Activated naive CD4-positive, alpha-beta T cell treated with anti-CD3 and anti-CD28 coated beads, Interleukin-2, amount 50 U/mL, for 24 hours (primary cell): ENCODE data around the gene MTA2.
"Not testable (repeated sequence)": the region's sequence is repeated elsewhere in the genome, so short reads cannot be mapped to it uniquely, and the experiment has no call there.

Source experiments
- H3K27ac Mint-ChIP-seq: one replicate; pipeline ENCODE4 v1.8.0; 2021; ENCODE audit warnings: mild to moderate bottlenecking, mixed read lengths
- H3K27me3 Mint-ChIP-seq: one replicate; pipeline ENCODE4 v1.8.0; 2021; ENCODE audit warnings: mixed read lengths
- H3K36me3 Mint-ChIP-seq: one replicate; pipeline ENCODE4 v1.8.0; 2021; ENCODE audit warnings: mixed read lengths
- H3K4me1 Mint-ChIP-seq: one replicate; pipeline ENCODE4 v1.8.0; 2021; ENCODE audit warnings: mixed read lengths
- H3K4me3 Mint-ChIP-seq: one replicate; pipeline ENCODE4 v1.8.0; 2021; ENCODE audit warnings: mild to moderate bottlenecking, mixed read lengths
- H3K9me3 Mint-ChIP-seq: one replicate; pipeline ENCODE4 v1.8.0; 2021; ENCODE audit warnings: mixed read lengths

The MTA2 gene

DNA sequence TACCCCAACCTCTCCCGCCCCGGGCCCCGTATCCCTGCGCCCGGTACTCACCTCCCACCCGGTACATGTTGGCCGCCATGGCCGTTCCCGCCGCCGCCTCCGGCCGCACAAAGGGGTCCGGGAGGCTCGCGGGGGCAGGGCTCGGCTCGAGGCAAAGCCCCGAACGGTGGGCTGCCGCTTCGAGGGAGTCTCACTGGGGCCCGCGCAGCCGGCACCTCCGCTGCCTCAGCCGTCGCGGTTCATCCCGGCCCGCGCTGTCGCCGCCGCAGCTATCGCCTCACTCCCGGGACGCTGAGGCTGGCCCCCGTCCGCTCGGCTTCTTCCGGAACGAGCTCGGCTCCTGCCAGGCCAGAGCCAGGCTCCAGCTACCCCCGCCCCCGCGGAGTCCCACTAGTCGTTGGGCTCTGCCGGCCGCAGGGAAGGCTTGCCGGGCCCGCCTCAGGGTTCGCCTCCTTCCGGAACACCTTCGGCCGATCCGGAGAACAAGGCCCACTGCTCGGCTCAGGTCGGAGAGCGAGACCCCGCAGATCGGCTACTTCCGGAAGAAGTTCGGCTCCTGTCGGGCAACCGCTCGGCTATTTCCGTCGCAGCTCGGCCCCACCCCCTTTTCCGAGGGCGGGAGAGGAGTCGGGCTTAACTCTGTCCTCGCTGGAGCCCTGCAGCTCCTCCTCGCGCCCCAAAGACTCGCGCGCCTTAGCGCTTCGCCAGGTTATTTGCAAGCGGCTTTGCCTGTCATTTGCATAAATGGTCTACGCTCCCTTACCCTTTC, at the start of gene MTA2:
MTA2 (minus strand) TSS at position 494 of the 769 bp plus-strand sequence; CDS start at position 79, 415 bp downstream.
- H3K9me3 Mint-ChIP-seq = no peaks in the 10 kb centered on the region
- peaks cover 35% of the 10 kb centered on the region for H3K36me3 Mint-ChIP-seq
- H3K4me3 Mint-ChIP-seq = peak within 1 kb of the TSS; percentile 98
- no peaks in the 10 kb centered on the region for H3K27me3 Mint-ChIP-seq
- peak within 1 kb of the TSS; percentile 83 for H3K27ac Mint-ChIP-seq
- peaks cover 53% of the 10 kb centered on the region for H3K4me1 Mint-ChIP-seq

DNA sequence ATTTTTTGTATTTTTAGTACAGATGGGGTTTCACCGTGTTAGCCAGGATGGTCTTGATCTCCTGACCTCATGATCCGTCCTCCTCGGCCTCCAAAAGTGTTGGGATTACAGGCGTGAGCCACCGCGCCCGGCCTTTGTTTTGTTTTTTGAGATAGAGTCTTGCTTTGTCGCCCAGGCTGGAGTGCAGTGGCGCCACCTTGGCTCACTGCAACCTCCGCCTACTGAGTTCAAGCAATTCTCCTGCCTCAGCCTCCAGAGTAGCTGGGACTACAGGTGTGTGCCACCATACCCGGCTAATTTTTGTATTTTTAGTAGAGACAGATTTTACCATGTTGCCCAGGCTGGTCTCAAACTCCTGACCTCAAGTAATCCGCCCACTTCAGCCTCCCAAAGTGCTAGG, 48.6 kb upstream of the MTA2 start:
- not testable (repeated sequence) for H3K9me3 Mint-ChIP-seq, H3K36me3 Mint-ChIP-seq, H3K27ac Mint-ChIP-seq, H3K4me3 Mint-ChIP-seq, H3K27me3 Mint-ChIP-seq
- peaks cover 22% of the 10 kb centered on the region for H3K4me1 Mint-ChIP-seq

DNA sequence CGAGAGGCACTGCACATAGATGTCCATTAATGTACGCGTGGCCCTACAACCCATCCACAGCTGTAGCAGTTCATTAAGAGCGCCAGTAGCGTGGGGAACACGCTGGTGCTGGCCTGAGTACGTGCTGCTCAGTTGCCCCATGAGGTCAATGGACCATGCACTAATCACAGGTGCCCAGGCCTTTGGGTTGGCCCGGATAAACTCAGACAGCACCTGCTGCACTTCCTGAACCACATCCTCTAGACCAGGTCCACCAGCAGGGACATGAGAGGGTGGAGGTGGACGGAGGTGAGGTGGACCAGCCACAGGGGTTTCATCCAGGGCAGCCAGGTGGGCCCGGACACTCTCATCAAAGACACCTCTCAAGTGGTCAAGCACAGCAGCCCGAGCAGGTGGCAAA, 47.8 kb upstream of the MTA2 start:
- no peak overlapping the region for H3K27ac Mint-ChIP-seq
- peaks cover 29% of the 10 kb centered on the region for H3K4me1 Mint-ChIP-seq
- H3K9me3 Mint-ChIP-seq = no peaks in the 10 kb centered on the region
- no peak overlapping the region for H3K4me3 Mint-ChIP-seq
- no peaks in the 10 kb centered on the region for H3K27me3 Mint-ChIP-seq
- H3K36me3 Mint-ChIP-seq = peaks cover 4% of the 10 kb centered on the region

DNA sequence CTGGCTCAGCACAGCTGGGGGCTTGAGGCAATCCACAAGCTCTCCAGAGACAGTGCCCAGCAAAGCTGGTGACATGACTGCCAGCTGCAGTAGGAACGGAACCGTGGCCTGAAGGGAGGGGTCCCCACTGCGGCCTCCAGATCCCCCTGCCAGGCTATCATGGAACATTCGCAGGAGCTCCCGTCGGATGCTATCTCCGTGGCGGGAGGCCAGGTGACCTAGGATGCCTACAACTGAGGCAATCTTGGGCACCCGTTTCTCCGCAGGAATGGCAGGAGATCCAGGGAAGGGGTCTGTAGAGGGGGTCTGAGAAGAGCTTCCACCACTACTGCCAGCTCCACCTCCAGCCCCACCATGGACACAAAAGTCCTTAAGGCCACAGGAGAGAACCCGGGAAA, 47.3 kb upstream of the MTA2 start:
- Mint-ChIP-seq H3K4me3 (no peak overlapping the region), H3K27ac (no peak overlapping the region), H3K4me1 (peaks cover 34% of the 10 kb centered on the region), H3K27me3 (no peaks in the 10 kb centered on the region), H3K36me3 (peaks cover 4% of the 10 kb centered on the region), H3K9me3 (no peaks in the 10 kb centered on the region)

DNA sequence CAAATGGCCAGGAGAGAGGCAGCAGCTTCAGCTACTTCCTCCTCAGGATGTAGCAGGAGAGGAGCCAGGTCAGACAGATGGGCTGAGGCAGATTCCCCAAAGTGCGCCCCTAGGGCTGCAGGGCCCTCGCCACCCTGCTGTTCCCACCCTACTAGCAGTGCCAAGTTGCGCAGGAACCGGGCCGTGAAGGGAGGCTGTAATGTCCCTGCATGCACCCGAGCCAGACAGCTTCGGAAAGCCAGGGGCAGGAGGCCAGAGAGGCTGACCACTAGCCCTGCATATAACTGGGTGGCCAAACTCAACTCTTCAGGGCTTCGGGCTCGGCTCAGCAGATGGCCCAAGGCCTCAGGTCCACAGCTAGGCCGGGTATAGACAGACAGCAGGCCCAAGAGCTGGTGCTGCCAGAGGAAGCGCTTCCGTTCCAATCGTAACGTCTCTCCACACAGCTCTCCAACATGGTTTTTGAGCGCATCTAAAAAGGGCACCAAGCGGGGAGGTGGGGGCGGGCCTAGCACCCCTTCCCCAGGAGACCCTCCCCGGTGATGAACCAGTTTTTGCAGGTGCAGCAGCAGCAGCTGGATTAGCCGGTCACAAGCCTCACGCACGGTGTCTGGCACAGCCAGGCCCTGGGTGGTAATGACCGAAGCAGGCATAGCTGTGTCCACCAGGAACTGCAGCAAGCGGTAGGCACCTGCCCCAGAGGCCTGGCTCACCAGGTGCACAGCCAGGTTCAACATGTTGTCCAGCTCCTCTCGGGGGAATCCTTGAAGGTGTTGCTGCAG, 46.7 kb upstream of the MTA2 start:
- no peak overlapping the region for H3K4me3 Mint-ChIP-seq
- no peaks in the 10 kb centered on the region for H3K27me3 Mint-ChIP-seq
- no peak overlapping the region for H3K27ac Mint-ChIP-seq
- peaks cover 31% of the 10 kb centered on the region for H3K4me1 Mint-ChIP-seq
- H3K9me3 Mint-ChIP-seq = no peaks in the 10 kb centered on the region
- peaks cover 4% of the 10 kb centered on the region for H3K36me3 Mint-ChIP-seq

DNA sequence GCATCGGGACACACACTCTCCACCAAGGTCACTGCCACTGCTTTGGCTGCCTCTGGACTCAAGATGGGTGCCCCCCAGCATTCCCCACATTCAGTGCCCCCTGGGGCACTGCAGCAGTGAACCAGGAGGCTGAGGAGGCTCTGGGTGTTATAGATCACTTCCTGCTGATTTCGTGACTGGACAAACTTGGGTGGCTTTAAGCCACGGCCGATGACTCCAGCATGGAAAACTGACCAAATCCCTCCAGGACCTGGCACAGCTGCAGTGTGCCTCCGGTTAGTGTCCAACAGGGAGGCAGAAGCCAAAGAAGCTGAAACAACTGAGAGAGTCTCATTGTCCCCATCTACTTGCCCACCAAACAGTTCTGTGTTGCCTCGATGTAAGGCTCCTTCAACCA, 45.9 kb upstream of the MTA2 start:
- H3K27ac Mint-ChIP-seq = no peak overlapping the region
- no peaks in the 10 kb centered on the region for H3K27me3 Mint-ChIP-seq
- H3K4me1 Mint-ChIP-seq = peaks cover 31% of the 10 kb centered on the region
- H3K4me3 Mint-ChIP-seq = peak overlapping the region; percentile 15
- peaks cover 4% of the 10 kb centered on the region for H3K36me3 Mint-ChIP-seq
- no peaks in the 10 kb centered on the region for H3K9me3 Mint-ChIP-seq

DNA sequence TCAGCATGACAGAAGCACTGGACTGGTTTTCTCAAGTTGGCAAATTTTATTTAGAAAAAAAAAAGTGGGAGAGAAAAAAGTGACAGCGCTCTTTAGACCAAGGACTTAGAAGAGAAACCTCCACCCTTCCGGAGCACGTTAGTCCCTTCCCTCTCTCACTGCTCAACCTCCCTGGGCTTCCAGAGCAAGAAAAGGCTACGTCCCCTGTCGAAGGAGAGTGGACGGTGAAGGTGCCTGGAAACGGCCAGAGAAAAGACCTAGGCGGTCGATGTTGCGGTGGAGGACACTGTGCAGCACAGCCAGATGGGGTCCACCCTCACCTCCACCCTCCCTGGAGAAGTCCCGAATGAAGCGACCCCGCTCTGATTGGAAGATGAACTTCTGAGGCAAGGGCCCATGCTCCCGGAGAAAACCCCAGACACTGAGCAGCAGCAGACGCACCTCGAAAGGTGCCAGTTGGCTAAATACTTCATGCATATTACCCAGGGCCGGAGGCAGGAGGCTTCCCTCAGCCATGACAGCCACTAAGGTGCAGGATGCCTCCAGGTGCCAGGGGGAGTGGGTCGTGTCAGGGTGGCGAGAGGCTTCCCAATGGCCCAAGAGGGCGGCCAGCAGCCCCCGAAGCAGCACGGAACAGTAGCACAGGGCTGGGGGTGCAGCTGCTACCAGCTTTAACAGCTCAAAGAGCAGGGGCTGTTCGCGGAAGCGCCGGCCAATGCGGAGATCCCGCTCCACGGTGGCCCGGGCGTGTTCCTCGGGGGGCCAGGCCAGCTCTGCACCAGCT, 45.4 kb upstream of the MTA2 start:
- no peaks in the 10 kb centered on the region for H3K9me3 Mint-ChIP-seq
- H3K27ac Mint-ChIP-seq = peak overlapping the region; percentile 96
- H3K27me3 Mint-ChIP-seq = no peaks in the 10 kb centered on the region
- peaks cover 27% of the 10 kb centered on the region for H3K4me1 Mint-ChIP-seq
- H3K4me3 Mint-ChIP-seq = peak overlapping the region; percentile 100
- H3K36me3 Mint-ChIP-seq = peaks cover 4% of the 10 kb centered on the region

DNA sequence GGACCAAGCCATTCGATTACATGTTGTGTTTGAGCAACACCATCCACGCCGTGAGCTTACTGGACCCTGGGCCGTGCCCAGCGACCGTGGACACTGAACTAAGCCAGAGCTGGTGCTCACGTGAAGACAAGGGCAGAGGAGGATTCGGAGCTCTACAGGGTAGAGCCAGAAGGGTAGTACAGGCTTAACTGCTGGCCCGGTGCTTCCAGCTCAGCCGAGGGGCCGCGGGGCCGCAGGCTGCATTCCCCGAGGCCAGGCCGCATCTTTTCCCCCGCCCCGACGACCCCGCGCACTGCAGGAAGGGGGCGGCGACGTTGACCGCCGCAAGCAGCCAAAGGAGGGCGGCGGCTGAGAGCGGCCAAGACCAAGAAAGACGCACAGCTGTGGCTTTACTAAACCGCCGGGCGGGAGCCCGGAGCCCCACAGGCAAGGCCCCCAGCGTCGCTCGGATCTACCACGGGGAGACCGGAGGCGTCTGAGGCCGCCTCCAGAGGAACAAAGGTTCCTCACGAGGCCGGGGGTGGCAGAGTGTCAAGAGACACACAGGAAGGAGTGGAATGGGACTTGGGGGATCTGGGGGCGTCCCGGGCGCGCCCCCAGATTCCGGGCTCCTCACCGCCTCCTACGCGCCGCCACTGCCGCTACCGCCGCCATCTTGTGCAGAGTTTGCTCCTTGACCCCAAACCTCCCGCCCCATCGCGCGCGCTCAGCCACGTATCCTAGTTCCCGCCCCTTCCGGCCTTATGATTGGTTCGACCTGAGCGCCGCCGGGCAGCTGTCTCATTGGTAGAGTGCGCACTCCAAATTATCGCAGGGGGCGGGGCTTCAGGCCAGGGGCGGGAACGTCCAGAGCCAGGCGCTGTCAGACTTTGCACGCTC, 44.5 kb upstream of the MTA2 start, which contains the start of gene GANAB:
GANAB (minus strand) TSS at position 668 of the 879 bp plus-strand sequence; CDS start at position 654, 14 bp downstream.
- peak within 1 kb of the TSS; percentile 96 for H3K27ac Mint-ChIP-seq
- no peaks in the 10 kb centered on the region for H3K27me3 Mint-ChIP-seq
- peak within 1 kb of the TSS; percentile 100 for H3K4me3 Mint-ChIP-seq
- peaks cover 32% of the 10 kb centered on the region for H3K4me1 Mint-ChIP-seq
- H3K36me3 Mint-ChIP-seq = peaks cover 4% of the 10 kb centered on the region
- no peaks in the 10 kb centered on the region for H3K9me3 Mint-ChIP-seq

DNA sequence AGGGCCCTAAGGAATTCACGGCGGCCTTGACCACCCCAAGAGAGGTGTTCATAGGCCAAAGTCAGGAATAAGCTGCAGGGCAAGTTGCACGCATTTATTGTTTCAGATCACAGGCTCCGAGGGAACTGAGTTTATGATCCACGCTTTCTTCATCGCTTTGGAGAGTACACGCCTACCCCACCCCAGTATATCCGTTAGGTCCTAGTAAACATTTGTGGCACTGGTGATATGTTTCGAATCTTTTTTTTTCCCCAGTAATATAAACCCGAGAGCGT, 43.9 kb upstream of the MTA2 start:
- H3K36me3 Mint-ChIP-seq = peaks cover 4% of the 10 kb centered on the region
- H3K4me3 Mint-ChIP-seq = peak overlapping the region; percentile 100
- peak overlapping the region; percentile 96 for H3K27ac Mint-ChIP-seq
- H3K9me3 Mint-ChIP-seq = no peaks in the 10 kb centered on the region
- peaks cover 34% of the 10 kb centered on the region for H3K4me1 Mint-ChIP-seq
- H3K27me3 Mint-ChIP-seq = no peaks in the 10 kb centered on the region

DNA sequence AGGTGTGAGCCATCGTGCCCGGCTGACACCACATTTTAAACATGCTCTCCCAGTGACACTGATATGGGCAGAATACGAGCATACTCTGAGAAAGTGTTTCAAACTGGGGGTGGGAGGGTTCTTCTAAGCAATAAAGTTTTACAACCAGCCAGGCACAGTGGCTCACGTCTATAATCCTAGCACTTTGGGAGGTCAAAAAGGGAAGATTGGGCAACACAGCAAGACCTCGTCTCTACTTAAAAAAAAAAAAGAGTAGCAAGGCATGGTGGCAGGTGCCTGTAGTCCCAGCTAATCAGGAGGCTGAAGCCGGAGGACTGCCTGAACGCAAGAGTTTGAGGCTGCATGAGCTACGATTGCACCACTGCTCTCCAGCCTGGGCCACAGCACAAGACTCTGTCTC, 42.6 kb upstream of the MTA2 start:
- peaks cover 43% of the 10 kb centered on the region for H3K4me1 Mint-ChIP-seq
- H3K4me3 Mint-ChIP-seq = peak overlapping the region; percentile 42
- H3K27ac Mint-ChIP-seq = peak overlapping the region; percentile 30
- H3K36me3 Mint-ChIP-seq = peaks cover 9% of the 10 kb centered on the region
- no peaks in the 10 kb centered on the region for H3K27me3 Mint-ChIP-seq
- no peaks in the 10 kb centered on the region for H3K9me3 Mint-ChIP-seq

DNA sequence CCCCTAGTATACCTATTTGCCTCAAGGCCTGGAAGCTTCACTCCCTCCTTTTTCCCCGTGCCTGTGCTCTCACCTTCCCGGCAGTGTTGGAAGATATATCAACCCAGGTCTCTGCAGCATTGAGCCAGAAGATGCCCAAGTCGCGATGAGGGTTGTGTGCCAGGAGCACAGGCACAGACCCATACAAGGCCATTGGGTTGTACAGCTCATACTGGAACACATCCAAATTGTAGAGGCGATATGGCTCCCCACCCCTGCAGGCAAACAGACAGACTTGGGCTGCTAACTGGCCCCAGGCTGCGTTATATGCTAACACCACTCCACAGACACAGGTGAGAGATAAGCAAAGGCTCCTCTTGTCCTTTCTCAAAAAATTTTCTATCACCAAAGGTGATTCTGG, 30.8 kb upstream of the MTA2 start:
- Mint-ChIP-seq H3K9me3 (no peaks in the 10 kb centered on the region), H3K36me3 (peaks cover 23% of the 10 kb centered on the region), H3K4me1 (peaks cover 28% of the 10 kb centered on the region), H3K4me3 (no peak overlapping the region), H3K27ac (no peak overlapping the region), H3K27me3 (no peaks in the 10 kb centered on the region)

DNA sequence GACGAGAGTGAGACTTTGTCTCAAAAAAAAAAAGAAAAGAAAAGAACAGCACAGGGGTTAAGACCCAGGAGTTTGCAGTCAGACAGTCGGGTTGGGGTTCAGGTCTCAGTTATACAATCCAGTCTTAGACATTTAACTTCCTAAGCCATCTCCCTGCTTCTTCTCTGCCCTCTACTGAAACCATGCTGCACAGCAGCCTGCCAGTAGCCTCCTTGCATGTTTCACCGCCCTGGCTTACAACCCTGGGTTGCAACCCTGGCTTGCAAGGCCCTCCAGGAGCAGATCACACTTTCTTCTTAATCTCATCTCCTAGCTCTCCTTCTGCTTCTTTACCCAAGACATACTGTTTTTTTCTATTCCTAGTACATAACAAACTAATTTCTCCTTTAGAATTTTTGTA, 26.0 kb upstream of the MTA2 start:
- H3K27ac Mint-ChIP-seq = no peak overlapping the region
- H3K36me3 Mint-ChIP-seq = peaks cover 17% of the 10 kb centered on the region
- no peaks in the 10 kb centered on the region for H3K9me3 Mint-ChIP-seq
- no peaks in the 10 kb centered on the region for H3K27me3 Mint-ChIP-seq
- peaks cover 3% of the 10 kb centered on the region for H3K4me1 Mint-ChIP-seq
- no peak overlapping the region for H3K4me3 Mint-ChIP-seq

DNA sequence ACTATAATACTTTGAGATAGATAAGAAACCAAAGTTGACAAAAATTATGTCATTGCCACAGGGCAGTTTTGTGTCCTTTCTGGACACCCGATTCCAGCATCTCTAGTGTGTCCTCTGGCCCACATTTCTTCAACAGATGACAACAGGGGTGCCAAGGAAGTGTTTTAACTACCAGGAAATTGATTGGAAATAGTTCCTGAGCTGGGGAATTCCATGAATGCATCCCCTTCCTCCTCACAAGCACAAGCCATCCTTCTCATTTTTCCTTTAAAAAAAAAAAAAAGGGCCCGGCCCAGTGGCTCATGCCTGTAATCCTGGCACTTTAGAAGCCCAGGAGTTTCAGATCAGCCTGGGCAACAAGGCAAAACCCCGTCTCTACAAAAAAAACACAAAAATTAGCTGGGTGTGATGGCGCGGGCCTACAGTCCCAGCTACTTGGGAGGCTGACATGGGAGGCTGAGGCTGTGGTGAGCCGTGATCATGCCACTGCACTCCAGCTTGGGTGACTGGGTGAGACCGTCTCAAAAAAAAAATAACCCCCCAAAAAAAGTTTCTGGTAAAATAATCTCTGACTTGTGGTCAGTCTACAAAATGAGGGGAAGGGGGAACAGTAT, 20.9 kb upstream of the MTA2 start:
- peaks cover 27% of the 10 kb centered on the region for H3K4me1 Mint-ChIP-seq
- no peaks in the 10 kb centered on the region for H3K9me3 Mint-ChIP-seq
- H3K27ac Mint-ChIP-seq = peak overlapping the region; percentile 99
- peaks cover 13% of the 10 kb centered on the region for H3K36me3 Mint-ChIP-seq
- H3K4me3 Mint-ChIP-seq = peak overlapping the region; percentile 91
- no peaks in the 10 kb centered on the region for H3K27me3 Mint-ChIP-seq

DNA sequence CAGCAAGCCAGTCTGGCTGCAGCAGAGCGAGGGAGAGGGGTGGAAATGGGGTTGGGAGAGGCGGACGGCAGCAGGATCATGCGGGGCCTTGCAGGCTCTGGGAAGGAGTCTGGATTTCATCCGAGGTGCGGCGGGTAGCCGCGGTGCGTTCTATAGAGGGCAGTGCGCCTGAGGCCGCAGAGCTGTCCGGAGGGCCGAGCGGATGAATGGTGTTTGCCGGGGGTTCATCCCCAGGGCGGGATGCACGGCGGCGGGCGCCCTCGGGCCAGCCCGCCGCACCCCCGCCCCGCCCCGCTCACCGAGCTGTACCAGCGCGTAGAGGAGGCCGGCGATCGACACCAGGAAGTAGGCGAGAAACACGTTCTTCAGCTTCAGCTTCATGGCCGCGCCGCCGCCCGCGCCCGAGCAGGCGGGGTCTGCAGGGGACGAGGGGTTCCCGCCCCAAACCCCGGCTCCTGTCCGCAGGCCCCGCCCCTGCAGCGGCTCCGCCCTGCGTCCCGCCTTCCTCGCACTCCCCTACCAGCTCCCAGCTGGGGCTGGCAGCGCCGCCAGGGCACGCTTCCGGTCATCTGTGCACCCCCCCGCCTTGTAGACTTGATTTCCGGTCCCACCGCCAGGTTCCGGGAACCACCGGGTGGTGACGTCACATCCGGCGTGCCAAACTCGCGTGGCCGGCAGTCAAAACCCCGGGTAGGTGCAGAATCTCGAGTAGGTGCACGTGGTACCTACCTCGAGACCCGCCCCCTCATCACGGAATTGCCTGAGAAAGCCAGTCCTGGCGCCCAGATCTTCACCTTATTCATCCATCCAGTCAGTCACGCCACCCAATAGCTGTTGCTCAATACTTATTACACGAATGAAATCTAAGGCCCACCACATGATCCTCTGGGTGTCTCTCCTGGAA, 20.2 kb upstream of the MTA2 start, which contains the start of gene B3GAT3:
B3GAT3 (minus strand) TSS at position 420 of the 904 bp plus-strand sequence; CDS start at position 381, 39 bp downstream.
- Mint-ChIP-seq H3K36me3 (peaks cover 13% of the 10 kb centered on the region), H3K27ac (peak within 1 kb of the TSS; percentile 99), H3K4me3 (peak within 1 kb of the TSS; percentile 96), H3K27me3 (no peaks in the 10 kb centered on the region), H3K4me1 (peaks cover 30% of the 10 kb centered on the region), H3K9me3 (no peaks in the 10 kb centered on the region)
